Measurements from ENCODE around the gene DOP1B. TPM values are rescaled to one million over a fixed set of nuclear protein-coding genes. Genes with fewer than 3 reads are reported as not detected.
A peak's percentile ranks its signal among the peaks of the same experiment; 100 is the strongest.
"Not testable (repeated sequence)": the region's sequence is repeated elsewhere in the genome, so short reads cannot be mapped to it uniquely, and the experiment has no call there.

DOP1B gene
- total RNA-seq, 1 experiment from 2014 or later = 7.4 TPM

DNA sequence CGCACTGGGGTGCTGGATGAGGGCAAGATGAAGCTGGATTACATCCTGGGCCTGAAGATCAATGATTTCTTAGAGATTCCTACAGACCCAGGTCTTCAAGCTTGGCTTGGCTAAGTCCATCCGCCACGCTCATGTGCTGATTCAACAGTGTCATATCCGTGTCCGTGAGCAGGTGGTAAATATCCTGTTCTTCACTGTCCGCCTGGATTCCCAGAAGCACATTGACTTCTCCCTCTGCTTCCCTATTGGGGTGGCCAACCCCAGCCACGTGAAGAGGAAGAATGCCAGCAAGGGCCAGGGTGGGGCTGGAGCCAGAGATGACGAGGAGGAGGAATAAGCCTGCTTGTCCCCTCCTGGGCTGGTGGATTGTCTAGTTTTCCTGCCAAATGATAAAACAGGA, 23.9 kb upstream of the DOP1B start:
- DNase-seq (ENCODE audit: extremely low read depth, low read depth) = no peak

DNA sequence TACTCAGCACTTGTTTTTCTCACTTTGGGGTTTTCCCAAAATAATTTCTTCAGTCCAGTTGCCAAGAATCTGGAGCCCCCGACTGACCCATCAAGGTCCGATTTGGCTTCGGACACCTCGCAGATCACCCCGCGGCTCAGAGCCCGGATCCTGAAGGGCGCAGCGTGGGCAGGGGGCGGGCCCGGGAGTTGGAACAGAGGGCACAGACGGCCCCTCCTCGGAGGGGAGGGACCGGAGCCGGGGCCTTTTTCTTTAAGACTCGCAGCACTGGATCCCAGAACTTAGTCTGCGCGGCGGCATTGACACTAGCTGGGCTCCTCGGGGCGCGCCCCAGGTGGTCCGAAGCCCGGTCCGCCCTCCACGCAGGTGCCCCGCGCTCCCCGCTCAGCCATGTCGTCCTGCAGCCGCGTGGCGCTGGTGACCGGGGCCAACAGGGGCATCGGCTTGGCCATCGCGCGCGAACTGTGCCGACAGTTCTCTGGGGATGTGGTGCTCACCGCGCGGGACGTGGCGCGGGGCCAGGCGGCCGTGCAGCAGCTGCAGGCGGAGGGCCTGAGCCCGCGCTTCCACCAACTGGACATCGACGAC, 21.7 kb upstream of the DOP1B start, which contains the start of gene CBR3:
Gene CBR3, plus strand, starts transcription at position 277 of the 588 bp plus-strand sequence. Its CDS starts 114 bp downstream, at position 391.
- DNase-seq (ENCODE audit: extremely low read depth, low read depth) = peak; percentile 30

DNA sequence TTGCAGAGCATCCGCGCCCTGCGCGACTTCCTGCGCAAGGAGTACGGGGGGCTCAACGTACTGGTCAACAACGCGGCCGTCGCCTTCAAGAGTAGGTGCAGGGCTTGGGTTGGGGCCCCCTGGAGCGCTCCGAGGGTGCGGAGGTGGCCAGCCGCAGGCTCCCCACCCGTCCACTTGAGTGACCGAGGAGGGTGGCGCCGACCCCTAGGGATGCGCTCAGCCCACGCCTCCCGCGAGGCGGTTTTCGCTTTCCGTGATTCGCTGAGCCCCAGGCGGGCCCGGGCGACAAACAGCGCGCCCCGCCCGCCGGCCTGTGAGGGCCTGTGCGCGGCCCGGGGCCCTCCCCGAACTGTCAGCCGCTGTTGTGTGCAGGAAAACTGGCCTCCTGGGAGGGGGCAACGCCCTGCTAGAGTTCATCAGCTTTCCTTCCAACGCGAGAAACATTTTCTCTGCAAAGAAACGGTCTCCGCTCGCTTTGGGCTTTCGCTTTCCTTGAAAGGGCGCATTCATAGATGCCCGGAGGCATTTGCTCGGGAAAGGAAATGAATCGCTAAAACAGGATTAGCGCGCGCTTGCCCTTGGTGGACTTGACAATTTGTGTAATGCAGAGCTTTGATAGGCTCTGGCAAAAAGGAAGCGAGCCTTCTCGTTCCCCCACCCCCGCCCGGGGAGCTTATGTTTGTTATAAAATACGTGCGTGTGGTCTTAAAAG, 21.1 kb upstream of the DOP1B start:
- DNase-seq (ENCODE audit: extremely low read depth, low read depth) = peak; percentile 59

DNA sequence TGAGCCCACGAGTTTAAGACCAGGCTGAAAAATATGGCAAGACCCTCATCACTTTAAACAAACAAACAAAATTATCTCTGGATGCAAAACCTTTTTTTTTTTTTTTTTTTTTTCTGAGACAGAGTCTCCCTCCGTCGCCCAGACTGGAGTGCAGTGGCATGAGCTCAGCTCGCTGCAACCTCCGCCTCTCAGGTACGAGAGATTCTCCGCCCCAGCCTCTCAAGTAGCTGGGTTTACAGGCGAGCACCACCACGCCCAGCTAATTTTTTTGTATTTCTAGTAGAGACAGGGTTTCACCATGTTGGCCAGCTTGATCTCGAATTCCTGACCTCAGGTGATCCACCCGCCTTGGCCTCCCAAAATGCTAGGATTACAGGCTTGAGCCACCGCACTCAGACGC, 16.8 kb upstream of the DOP1B start:
- DNase-seq (ENCODE audit: extremely low read depth, low read depth) = not testable (repeated sequence)

DNA sequence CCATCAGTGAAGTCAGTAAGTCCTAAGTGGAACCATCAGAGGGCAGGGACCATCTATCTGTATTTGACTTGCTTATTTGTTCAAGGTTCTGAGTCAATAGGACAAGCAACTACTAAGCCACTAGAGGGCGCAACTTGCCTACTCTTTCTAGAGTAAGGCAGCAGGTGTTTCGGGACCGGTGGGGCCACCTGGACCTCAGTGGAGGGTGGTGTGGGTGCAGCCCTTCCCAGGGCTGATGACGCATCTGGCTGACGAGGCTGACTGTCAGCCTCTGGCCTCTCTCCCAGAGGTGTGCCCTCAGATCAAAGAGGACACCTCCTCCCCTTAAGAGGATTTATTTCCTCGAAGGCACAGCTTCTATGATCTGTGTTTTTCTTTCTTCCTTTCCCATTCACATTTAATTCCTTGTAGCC, 15.1 kb upstream of the DOP1B start:
- DNase-seq (ENCODE audit: extremely low read depth, low read depth) = peak; percentile 73

DNA sequence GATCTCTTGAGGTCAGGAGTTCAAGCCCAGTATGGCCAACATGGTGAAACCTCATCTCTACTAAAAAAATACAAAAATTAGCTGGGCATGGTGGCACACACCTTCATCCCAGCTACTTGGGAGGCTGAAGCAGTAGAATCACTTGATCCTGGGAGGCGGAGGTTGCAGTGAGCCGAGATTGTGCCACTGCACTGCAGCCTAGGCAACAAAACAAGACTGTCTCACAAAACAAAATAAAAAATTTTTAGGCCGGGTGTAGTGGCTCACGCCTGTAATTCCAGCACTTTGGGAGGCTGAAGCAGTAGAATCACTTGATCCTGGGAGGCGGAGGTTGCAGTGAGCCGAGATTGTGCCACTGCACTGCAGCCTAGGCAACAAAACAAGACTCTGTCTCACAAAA, 12.4 kb upstream of the DOP1B start:
- DNase-seq (ENCODE audit: extremely low read depth, low read depth) = not testable (repeated sequence)

DNA sequence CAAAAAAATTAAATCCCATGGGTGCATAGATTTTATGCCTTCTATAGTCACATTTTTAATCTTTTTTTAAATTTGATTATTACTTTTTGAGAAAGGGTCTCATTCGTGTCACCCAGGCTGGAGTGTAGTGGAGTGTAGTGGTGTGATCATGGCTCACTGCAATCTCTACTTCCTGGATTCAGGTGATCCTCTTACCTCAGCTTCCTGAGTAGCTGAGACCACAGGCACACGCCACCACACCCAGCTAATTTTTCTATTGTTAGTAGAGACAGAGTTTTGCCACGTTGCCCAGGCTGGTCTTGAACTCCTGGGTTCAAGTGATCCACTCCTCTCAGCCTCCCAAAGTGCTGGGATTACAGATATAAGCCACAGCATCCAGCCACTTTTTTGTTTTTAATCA, 11.4 kb upstream of the DOP1B start:
- no peak for DNase-seq (ENCODE audit: extremely low read depth, low read depth)

DNA sequence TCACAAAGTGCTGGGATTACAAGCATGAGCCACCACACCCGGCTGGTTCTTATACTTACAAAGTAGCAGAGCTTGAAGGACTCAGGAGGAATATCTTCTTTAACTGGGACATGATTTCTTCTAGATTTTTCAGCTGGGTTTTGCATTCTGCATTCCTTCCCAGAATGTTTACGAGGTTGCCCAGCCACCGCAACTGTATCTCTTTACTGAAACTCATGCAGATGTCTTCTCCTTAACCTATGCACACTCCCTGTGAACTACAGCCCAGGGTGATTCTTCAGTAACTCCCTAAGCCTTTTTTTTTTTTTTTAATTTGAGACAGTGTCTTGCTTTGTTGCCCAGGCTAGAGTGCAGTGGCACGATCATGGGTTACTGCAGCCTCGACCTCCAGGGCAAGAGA, 8.7 kb upstream of the DOP1B start:
- DNase-seq (ENCODE audit: extremely low read depth, low read depth) = no peak

DNA sequence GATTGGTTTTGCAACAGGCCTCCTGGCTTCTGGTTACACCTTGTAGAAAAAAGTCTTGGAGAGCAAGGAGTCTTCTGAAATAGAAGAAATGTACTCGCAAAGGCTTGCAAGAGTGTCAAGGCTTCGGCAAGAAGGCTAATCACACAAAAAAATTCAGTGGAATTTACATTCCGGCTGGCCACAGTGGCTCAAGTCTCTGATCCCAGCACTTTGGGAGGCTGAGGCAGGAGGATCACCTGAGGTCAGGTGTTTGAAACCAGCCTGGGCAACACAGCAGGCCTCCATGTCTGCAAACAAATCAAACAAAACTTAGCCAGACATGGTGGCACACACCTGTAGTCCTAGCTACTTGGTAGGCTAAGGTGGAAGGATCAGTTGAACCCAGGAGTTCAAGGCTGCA, 7.7 kb upstream of the DOP1B start:
- no peak for DNase-seq (ENCODE audit: extremely low read depth, low read depth)

DNA sequence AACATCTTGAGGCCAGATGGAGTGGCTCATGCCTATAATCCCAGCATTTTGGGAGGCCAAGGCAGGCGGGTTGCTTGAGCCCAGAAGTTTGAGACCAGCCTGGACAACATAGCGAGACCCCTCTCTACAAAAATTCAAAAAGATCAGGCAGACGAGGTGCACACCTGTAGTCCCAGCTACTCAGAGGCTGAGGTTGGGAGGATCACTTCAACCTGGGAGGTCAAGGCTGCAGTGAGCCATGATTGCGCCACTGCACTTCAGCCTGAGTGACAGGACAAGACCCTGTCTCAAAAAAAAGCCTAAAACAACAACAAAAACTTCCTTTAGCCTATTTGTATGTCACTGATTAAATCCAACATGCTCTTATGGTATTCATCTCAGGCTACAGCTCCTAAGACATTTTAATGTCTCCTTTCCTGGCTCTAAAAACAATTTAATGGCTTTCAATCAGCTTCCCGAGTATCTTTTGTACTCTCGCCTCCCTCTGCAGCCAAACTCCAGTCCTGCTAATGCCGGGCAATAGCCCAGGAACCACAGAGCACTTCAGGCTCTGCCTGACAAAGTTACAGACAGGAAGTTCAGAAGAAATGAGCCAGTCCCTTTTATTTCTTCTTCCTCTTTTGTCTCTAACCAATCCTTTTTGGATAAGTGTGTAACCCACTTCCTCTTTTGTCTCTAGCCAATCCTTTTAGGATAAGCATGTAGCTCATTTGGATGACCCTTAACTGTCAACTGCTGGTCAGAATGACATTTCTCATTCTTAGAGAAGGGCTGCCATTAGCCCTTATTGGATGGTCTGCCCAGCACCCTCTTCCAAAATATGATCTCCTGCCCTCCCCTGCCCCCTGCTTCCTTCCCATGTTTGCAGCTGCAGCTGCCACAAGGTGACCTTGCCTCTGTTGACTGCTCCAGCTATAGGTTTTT, 6.6 kb upstream of the DOP1B start:
- DNase-seq (ENCODE audit: extremely low read depth, low read depth) = no peak

DNA sequence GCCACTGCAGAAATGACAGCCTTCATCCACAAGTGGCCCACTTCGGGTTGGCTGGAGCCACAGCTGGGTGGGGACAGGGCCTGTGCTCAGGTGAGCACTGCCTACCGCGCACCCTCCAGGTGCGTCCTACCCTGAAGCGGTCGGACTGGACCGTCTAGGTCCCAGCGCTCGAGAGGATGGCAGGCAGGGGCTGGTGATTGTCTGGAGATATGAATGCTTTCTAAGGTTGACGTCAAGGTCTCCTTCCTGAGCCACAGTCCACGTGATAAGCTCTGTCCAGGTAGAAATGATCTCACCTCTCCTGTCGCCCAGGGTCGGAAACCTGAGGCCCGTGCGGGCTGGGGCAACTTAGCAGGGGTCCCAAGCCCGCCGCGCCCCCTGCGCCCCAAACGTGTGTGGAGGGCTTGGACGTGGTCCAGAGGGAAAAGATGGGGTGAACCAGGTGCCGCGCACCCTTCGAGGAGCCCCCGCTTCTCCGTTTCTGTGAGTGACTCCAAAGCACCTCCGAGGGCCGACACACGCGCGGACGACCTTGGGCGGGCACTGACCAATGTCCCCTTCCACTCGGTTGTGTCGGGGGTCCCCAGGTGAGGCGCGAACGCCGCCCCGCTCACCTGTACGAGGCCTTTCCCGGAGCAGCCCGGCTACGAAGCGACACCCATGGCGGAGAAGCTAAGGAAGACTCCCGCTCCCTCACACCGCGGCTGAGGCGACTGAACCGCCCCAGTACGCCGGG, 853 bp upstream of the DOP1B start:
- DNase-seq (ENCODE audit: extremely low read depth, low read depth) = no peak

DNA sequence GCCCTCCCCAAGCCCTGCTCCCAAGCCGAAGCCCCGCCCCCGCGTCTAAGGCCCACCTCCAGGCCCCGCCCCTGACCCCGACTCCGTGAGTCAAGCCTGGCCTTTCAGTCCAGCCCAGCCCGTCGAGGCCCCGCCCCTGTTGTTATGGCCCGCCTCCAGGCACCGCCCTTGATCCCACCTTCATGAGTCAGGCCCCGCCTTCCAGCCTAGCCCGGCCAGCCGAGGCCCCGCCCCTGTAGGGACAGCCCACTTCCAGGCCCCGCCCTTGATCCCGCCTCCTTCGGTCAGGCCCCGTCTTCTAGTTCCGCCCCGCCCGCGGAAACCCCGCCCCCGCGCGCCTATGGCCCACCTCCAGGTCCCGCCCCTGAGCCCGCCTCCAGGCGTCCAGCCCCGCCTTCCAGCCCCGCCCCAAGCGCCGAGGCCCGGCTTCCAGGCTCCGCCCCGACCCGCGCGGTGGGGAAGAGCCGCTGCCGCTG, 247 bp upstream of the DOP1B start:
- DNase-seq (ENCODE audit: extremely low read depth, low read depth) = peak; percentile 96

DNA sequence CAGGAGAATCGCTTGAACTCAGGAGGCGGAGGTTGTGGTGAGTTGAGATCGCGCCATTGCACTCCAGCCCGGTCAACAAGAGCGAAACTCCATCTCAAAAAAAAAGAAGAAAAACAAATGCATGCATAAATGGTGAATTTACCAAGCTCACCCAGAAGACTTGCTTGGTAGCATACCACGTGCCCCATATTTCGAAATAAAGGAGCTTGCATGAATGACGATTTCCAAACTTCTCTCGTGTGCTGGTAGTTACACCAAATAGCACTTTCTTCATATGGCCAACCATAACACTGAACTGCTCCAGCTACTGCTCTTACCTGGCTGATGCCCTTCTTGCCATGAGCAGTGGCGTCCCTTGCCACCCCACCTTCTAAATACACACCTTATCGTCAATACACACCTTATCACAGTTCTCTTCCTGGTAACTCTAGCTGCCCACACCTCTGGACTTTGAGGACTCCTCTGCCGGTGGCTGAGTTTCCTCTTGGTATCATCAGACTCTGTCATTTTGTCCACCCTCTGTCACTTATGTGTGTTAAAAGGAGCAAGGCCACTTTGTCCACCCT, 2.8 kb downstream of the DOP1B start:
- DNase-seq (ENCODE audit: extremely low read depth, low read depth) = no peak

DNA sequence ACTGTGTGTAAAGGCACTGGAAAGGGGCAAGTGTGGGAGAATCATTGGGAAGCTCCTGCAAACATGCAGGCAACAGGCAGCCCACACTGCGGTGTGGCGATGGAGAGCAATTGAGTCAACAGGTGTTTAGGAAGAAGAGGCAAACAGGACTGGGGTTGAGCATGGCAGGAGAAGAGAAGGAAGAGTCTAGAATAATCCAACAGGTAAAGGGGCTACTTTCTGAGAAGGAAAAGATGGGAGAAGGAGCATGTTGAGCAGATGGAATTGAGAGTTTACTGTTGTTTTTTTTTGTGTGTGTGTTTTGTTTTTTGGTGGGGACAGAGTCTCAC, 4.2 kb downstream of the DOP1B start:
- no peak for DNase-seq (ENCODE audit: extremely low read depth, low read depth)

DNA sequence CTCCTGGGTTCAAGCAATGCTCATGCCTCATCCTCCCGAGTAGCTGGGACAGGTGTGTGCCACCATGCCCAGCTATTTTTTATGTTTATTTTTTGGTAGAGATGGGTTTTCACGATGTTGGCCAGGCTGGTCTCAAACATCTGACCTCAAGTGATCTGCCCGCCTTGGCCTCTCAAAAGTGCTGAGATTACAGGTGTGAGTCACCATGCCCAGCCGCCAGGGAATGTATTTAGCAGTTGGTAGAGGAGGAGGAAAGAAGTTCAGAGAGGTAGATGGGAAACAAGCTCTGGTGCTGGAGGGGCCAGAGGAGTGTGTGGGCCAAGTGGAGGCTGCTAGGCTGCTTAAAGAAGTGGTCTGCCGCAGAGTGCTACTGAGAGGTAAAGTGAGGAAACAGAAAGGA, 6.0 kb downstream of the DOP1B start:
- DNase-seq (ENCODE audit: extremely low read depth, low read depth) = no peak

DNA sequence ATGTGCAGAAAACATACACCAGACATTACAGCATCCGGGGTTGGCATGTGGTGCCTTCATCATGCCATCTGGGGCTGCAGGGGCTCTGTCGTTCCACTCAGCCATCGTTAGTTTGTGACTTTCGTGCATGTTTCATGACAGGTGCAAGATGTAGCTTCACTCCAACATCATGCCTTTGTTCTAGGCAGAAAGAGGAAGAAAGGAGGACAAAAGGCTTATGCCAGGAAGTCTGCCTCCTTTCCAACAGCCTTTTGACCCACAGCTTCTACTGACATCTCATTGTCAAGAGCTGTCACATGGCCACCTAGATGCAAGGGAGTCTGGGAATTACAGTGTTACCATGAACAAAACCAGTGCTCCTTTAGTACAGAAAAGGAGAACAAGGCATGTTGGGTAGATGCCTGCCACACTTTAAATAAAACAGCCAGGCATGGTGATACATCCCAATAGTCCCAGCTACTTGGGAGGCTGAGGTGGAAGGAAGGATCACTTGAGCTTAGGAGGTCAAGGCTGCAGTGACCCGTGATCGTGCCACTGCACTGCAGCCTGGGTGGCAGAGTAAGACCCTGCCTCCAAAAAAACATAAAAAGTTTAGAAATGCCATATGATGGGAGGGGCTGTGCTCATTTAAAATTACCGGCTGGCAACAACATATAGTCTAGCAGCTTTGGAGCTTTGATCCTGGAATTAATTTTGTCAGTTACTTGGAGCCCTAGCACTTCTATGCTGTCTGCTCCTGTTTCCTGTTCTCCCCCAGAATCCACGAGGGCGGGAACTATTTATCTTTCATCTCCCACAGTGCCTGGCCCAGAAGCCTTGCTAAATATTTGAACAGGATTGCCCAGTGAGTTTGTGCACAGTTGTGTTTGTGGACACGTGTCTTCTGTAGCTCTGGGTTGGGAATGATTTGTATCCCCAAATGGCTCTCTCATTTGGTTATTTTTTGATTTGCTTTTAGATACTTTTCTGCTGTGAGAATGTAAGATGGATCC, 7.4 kb downstream of the DOP1B start:
- no peak for DNase-seq (ENCODE audit: extremely low read depth, low read depth)

DNA sequence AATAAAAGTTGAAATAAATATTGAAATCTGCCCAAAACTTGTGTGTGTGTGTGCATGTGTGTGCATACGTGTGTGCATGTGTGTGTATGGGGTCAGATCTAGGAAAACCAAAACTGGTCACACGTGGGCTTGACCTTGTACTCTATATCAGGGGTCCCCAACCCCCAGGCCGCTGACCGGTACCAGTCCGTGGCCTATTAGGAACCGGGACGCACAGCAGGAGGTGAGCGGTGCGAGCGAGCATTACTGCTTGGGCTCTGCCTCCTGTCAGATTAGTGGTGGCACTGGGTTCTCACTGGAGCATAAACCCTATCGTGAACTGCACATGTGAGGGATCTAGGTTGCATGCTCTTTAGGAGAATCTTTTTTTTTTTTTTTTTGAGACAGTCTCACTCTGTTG, 8.7 kb downstream of the DOP1B start:
- DNase-seq (ENCODE audit: extremely low read depth, low read depth) = no peak

DNA sequence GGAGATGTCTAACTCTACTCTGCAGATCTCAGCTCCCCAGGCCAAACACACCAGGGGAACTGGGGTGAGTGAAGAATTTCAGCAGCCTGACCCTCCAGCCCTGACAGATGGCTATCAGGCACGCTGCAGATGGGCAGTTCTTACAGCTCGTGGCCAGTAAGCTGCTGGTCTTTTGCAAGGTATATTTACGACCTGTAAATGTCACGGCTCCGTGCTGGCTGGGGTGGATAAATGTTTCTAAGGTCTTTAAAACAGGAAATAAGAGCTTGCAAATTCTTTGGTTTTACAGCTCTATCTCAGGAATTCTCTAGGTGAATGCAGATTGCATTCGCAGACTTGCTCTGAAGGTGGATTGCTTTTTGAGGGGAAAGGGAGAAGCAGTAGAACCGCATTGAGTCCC, 10.1 kb downstream of the DOP1B start:
- no peak for DNase-seq (ENCODE audit: extremely low read depth, low read depth)

DNA sequence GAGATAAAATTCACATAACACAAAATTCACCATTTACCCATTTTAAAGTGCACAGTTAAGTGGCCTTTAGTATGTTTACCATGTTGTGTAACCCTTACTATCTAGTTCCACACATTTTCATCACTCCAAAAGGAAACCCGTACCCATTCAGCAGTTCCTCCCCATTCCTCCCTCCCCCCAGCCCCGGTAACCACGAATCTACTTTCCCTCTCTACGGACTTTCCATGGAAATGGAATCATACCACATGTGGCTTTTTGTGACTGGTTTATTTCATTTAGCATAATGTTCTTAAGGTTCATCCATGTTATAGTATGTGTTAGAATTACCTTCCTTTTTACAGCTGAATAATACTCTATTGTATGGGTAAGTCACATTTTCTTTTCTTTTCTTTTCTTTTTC, 10.9 kb downstream of the DOP1B start:
- DNase-seq (ENCODE audit: extremely low read depth, low read depth) = no peak
